Esophagus muscularis mucosa (tissue), 4 donors: ENCODE data around the gene PKMYT1. TPM values are rescaled to one million over a fixed set of nuclear protein-coding genes. Genes with fewer than 3 reads are reported as not detected.

Experiments used
- DNase-seq: peaks from one replicate; pipeline ENCODE4 v3.0.0-alpha.2; 2017; ENCODE audit errors: extremely low spot score
- H3K27ac ChIP-seq, 4 donors: fragments of 200-600 bp; sonication (generic); replicated peaks in 1 of 4; 1 replicate in 3 of 4; 2 replicates in 1 of 4; pipeline ENCODE4 v1.5.1; 2016 to 2019; ENCODE audit warnings: mild to moderate bottlenecking in 1 of 4
- H3K27me3 ChIP-seq, 4 donors: fragments of 200-600 bp; sonication (generic); one replicate each; pipeline versions ENCODE4 v1.5.1 to v1.6.0; 2016 to 2019
- H3K36me3 ChIP-seq, 4 donors: fragments of 200-600 bp; sonication (generic); one replicate each; pipeline ENCODE4 v1.5.1; 2016 to 2019
- H3K4me1 ChIP-seq, 4 donors: fragments of 200-600 bp; sonication (generic); one replicate each; pipeline ENCODE4 v1.5.1; 2016 to 2019
- H3K4me3 ChIP-seq, 4 donors: fragments of 200-600 bp; sonication (generic); 1 replicate in 2 of 4; 2 replicates in 2 of 4; pipeline ENCODE4 v1.5.1; 2016 to 2019; ENCODE audit warnings: mild to moderate bottlenecking in 4 of 4, moderate library complexity in 1 of 4
- H3K9me3 ChIP-seq, 4 donors: fragments of 200-600 bp; sonication (generic); 1 replicate in 3 of 4; 2 replicates in 1 of 4; pipeline ENCODE4 v1.5.1; 2016 to 2019
- EP300 ChIP-seq: sonication (generic); formaldehyde crosslinking; IDR thresholded peaks from one replicate; pipeline ENCODE4 v1.6.1; 2017; ENCODE audit warnings: antibody characterized with exemption
- POLR2A ChIP-seq: fragments of 450-650 bp; IDR thresholded peaks from one replicate; pipeline ENCODE4 v1.6.1; 2017; ENCODE audit warnings: antibody characterized with exemption, moderate library complexity, mild to moderate bottlenecking, low read depth
- POLR2AphosphoS5 ChIP-seq, 2 donors: sonication (generic); formaldehyde crosslinking; IDR thresholded peaks; one replicate each; pipeline ENCODE4 v1.6.1; 2017; ENCODE audit warnings: antibody characterized with exemption in 2 of 2
- WGBS: methylation state at CpG from one replicate; pipeline ENCODE4 v1.1.5; 2018; 5-methylcytosine and 5-hydroxymethylcytosine counted together
- intact Hi-C: fragments of 100-400 bp; cut with DNase I; formaldehyde crosslinking; loops from one replicate; pipeline ENCODE4 v1.15.1; 2023
- total RNA-seq, 4 donors: library from RNA; depleted of rRNA; stranded (reverse); fragments of >200 nt; gene quantifications; one replicate each; pipeline versions ENCODE4 v1.1.0 to v1.2.1, GENCODE V29; 2016
- TF ChIP-seq, protein P1 (sequence below), 3 experiments: fragments of 200-600 bp in 2 of 3; fragments of 450-650 bp in 1 of 3; sonication (generic) in 2 of 3; IDR thresholded peaks; one replicate each; pipeline ENCODE4 v1.5.1; 2017 to 2019; ENCODE audit warnings: antibody characterized with exemption in 3 of 3, mild to moderate bottlenecking in 2 of 3, moderate library complexity in 1 of 3

The PKMYT1 gene
- total RNA-seq, 4 donors from 2014 or later: 0.57 to 2.5 TPM; not detected in 2

GRCh38 chr16:3010510-3010909, 30.3 kb upstream of the PKMYT1 start:
- Histone ChIP-seq H3K27ac (no peak overlapping the region), H3K4me3 (no peak overlapping the region), H3K9me3 (no peaks in the 10 kb centered on the region), H3K36me3 (no peaks in the 10 kb centered on the region), H3K27me3 (peaks cover 0 to 96% (median 21%) of the 10 kb centered on the region in 4 donors), H3K4me1 (peaks cover 0 to 4% (median 0%) of the 10 kb centered on the region in 4 donors)
- WGBS: 92% methylated on average over 8 of the region's 8 CpGs
- TF ChIP-seq EP300: no peak
- TF ChIP-seq POLR2A: no peak
- no peak for TF ChIP-seq POLR2AphosphoS5 (IDR thresholded peaks at IDR 0.05)
- TF ChIP-seq, protein P1, sequence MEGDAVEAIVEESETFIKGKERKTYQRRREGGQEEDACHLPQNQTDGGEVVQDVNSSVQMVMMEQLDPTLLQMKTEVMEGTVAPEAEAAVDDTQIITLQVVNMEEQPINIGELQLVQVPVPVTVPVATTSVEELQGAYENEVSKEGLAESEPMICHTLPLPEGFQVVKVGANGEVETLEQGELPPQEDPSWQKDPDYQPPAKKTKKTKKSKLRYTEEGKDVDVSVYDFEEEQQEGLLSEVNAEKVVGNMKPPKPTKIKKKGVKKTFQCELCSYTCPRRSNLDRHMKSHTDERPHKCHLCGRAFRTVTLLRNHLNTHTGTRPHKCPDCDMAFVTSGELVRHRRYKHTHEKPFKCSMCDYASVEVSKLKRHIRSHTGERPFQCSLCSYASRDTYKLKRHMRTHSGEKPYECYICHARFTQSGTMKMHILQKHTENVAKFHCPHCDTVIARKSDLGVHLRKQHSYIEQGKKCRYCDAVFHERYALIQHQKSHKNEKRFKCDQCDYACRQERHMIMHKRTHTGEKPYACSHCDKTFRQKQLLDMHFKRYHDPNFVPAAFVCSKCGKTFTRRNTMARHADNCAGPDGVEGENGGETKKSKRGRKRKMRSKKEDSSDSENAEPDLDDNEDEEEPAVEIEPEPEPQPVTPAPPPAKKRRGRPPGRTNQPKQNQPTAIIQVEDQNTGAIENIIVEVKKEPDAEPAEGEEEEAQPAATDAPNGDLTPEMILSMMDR (IDR thresholded peaks at IDR 0.05): no peak
- no peak for DNase-seq
- intact Hi-C loops: no loop called here

GRCh38 chr16:3009568-3010390, 29.5 kb upstream of the PKMYT1 start:
- peaks cover 0 to 97% (median 22%) of the 10 kb centered on the region in 4 donors for H3K27me3 ChIP-seq
- 56% methylated on average over 21 of the region's 21 CpGs for WGBS
- no peak for DNase-seq
- H3K4me1 ChIP-seq: peaks cover 3 to 10% (median 4%) of the 10 kb centered on the region in 4 donors
- intact Hi-C loops: no loop called here
- TF ChIP-seq POLR2A (no peak), POLR2AphosphoS5 (IDR thresholded peaks at IDR 0.05) (no peak), EP300 (no peak)
- TF ChIP-seq, protein P1 (IDR thresholded peaks at IDR 0.05): no peak
- no peak overlapping the region for H3K27ac ChIP-seq
- H3K9me3 ChIP-seq: no peaks in the 10 kb centered on the region
- H3K36me3 ChIP-seq: no peaks in the 10 kb centered on the region
- no peak overlapping the region for H3K4me3 ChIP-seq

DNA sequence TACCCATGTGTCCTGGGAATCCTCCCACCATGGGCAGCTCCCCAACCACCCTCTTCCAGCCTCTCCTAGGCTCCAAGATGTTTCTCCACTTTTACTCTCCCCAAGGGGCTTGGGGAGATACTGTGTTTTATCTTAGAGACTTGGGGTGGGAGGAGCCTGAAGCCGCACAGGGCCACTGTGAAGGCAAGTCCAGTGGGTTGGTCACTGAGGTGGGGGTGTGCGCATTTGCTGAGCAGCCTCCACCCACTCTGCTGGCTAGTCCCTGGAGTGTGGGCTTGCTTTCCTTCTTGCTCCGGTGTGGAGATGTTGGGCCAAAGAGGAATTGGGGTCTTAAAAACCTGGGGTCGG, 28.4 kb upstream of the PKMYT1 start:
- WGBS: 60% methylated on average over 4 of the region's 4 CpGs
- Histone ChIP-seq H3K4me3 (no peak overlapping the region), H3K9me3 (no peaks in the 10 kb centered on the region), H3K4me1 (peaks cover 3 to 15% (median 9%) of the 10 kb centered on the region in 4 donors), H3K36me3 (no peaks in the 10 kb centered on the region), H3K27ac (no peak overlapping the region), H3K27me3 (peaks cover 0 to 89% (median 23%) of the 10 kb centered on the region in 4 donors)
- intact Hi-C loops: no loop called here
- DNase-seq: no peak
- TF ChIP-seq, protein P1 (IDR thresholded peaks at IDR 0.05): no peak
- TF ChIP-seq EP300: no peak
- TF ChIP-seq POLR2AphosphoS5 (IDR thresholded peaks at IDR 0.05): no peak
- TF ChIP-seq POLR2A: no peak

DNA sequence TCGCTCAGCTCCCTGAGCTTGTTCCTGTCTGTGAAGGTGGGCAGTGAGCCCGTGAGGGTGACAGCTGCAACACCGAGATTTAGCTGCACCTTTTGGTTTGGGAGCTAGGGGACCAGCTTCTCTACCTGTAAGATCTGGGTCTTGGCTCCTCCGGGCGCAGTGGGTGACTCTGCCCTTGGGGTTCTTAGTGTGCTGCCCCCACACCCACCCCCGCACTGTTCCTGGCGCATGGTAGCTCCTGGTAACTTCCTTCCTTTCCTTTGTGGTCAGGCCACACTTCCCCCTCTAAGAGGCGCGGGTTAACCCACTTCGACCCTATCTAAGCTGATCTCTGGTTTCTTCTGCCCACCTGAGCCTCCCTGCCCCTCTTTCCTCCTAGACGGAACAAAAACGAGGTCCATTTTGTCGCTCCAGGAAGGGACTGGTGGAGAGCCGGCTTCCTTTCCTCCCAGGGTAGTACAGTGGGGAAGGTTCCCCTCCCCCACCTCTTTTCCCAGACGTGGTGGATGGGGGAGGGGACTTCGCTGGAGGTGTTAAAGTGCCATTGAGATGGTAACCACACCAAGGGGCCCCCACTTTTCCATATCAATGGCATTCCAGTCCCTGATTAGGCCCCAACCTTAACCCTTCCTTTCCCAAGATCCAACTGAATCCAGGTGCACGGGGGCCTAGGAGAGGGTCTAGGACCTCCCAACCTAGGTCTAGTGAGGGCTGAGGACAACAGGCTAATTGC, 27.9 kb upstream of the PKMYT1 start:
- H3K4me3 ChIP-seq: peak overlapping the region in 1 of 4 donors; percentile 16
- H3K4me1 ChIP-seq: peaks cover 3 to 18% (median 12%) of the 10 kb centered on the region in 4 donors
- no peak overlapping the region for H3K27ac ChIP-seq
- no peak for DNase-seq
- TF ChIP-seq, protein P1 (IDR thresholded peaks at IDR 0.05): no peak
- TF ChIP-seq EP300: no peak
- WGBS: 29% methylated on average over 13 of the region's 17 CpGs
- no peaks in the 10 kb centered on the region for H3K9me3 ChIP-seq
- H3K27me3 ChIP-seq: peaks cover 0 to 86% (median 23%) of the 10 kb centered on the region in 4 donors
- no peaks in the 10 kb centered on the region for H3K36me3 ChIP-seq
- intact Hi-C loops: no loop called here
